Measurements from ENCODE around the gene NEU1.

GRCh38 chr6:31877125-31877650 is 14.6 kb upstream of the NEU1 start:
- TF ChIP-seq CTCF (IDR thresholded peaks at IDR 0.05; ENCODE audit: low read depth, low read length, missing input control) (no peak), FOXA1 (IDR thresholded peaks at IDR 0.05) (no peak), JUND (IDR thresholded peaks at IDR 0.05) (no peak), RAD21 (IDR thresholded peaks at IDR 0.05) (no peak), NR2F2 (IDR thresholded peaks at IDR 0.05) (no peak), GABPA (IDR thresholded peaks at IDR 0.05 in 1 of 2, conservative IDR thresholded peaks at IDR 0.05 in 1 of 2) (no peak), EGR1 (IDR thresholded peaks at IDR 0.05; ENCODE audit: low read depth in 2 of 2) (no peak), REST (IDR thresholded peaks at IDR 0.05) (no peak), ATF3 (IDR thresholded peaks at IDR 0.05) (no peak), RXRA (IDR thresholded peaks at IDR 0.05) (no peak)
